GM18499 (cell line): ENCODE results near the gene CELF5.

Source experiments
- ATAC-seq: cut with Tn5 transposase; IDR thresholded peaks from one replicate; pipeline ENCODE4 v1.9.1; 2021; ENCODE audit warnings: moderate number of reproducible peaks; ENCODE audit not compliant: insufficient read depth, unreplicated experiment

The CELF5 gene

GRCh38 chr19:3236272-3236671 lies 11.8 kb downstream of the CELF5 start:
- no peak for ATAC-seq

GRCh38 chr19:3238066-3238561 lies 13.7 kb downstream of the CELF5 start:
- ATAC-seq, result no peak

DNA sequence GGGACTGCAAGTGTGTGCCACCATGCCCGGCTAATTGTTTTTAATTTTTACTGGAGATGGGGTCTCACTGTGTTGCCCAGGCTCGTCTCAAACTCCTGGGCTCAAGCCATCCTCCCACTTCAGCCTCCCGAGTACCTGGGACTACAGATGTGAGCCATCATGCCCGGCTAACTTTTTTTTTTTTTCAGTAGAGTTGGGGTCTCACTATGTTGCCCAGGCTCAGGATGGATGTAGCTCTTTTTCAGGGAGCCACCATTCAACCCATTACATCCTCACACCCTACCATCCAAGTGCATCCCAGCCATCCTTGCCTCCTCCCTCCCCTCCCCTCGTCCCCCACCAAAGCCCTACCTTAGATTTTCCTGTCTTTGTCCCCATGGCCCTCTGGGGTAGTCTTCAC lies 14.9 kb downstream of the CELF5 start:
- ATAC-seq, result no peak

DNA sequence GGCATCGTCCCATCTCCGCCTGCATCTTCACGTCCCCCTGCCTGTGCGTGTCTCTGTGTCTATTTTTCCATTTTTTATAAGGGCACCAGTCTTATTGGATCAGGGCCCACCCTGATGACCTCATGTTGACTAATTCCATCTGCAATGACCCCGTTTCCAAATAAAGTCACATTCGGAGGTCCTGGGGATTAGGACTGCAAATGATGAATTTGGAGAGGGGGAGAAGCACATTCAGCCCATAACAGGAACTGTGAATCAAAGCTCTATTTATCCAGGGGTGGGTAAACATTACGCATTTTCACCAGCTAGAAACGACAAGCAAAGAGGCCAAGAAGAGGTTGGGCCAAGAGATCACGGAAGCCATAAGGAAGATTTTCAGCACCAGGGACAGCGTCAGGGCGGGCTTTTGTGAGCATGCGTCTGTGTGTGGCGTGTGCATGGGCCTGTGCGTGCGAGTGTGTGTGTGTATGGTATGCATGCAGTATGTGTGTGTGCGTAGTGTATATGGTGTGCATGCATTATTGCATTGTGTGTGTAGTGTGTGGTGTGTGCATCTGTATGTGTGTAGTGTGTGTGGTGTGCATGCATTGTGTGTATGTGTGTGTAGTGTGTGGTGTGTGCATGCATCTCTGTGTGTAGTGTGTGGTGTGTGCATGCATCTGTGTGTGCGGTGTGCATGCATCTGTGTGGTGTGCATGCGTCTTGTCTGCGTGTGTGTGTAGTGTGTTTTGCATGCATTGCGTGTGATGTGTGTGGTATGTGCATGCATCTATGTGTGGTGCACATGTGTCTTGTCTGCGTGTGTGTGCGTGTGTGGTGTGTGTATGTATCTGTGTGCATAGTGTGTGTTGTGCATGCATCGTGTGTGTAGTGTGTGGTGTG lies 19.6 kb downstream of the CELF5 start:
- ATAC-seq, result no peak

DNA sequence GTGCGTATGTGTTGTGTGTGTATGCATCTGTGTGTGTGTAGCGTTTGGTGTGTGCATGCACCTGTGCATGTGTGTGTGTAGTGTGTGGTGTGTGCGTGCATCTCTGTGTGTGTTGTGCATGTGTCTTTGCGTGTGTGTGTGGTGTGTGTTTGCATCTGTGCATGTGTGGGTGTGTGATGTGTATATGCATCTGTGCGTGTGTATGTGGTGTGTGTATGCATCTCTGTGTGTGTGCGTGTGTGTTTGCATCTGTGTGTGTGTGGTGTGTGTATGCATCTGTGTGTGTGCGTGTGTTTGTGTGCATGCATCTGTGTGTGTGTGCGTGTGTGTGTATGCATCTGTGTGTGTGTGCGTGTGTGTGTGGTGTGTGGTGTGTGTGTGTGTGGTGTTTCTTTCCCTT lies 20.6 kb downstream of the CELF5 start:
- ATAC-seq, result no peak

DNA sequence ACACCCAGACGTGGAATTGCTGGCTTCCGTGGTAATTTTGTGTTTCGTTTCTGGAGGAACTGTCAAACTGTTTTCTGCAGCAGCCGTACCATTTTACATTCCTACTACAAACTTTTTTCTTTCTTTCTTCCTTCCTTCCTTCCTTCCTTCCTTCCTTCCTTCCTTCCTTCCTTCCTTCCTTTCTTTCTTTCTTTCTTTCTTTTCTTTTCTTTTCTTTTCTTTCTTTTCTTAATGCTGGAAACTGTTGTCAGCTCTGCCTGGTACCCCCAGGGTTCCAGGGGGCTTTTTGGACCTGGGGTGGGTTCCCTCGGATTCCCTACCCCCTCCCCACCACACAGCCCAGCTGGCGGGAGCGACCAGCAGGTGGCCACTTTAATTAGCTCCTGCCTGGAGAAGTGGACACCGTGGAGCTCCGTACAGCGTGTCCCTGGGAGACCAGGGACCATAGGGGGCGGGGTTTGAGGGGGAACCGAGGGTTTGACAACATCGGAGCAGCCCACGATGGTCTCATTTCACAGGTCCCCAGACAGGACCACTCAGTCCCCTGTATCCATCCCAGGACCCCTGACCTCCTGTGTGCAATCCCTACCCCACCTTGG lies 24.4 kb downstream of the CELF5 start:
- no peak for ATAC-seq

DNA sequence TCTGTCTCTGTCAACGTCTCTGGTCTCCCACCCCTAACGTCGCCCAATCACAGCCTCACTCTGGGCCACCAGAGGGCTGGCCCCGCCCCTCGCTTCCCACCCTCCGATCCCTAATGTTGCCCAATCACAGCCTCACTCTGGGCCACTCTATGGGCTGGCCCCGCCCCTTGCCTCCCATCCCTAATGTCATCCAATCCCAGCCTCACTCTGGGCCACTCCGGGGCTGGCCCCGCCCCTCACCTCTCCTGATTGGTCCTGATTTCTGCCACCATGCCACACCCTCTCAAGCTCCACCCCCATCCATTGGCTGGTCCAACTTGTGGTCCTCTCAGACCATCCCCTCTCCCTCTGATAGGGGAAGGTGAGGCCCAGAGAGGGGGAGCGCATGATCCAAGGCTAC lies 24.9 kb downstream of the CELF5 start:
- ATAC-seq, result no peak

GRCh38 chr19:3250675-3251074 lies 26.2 kb downstream of the CELF5 start:
- ATAC-seq, result no peak

GRCh38 chr19:3251229-3251628 lies 26.8 kb downstream of the CELF5 start:
- no peak for ATAC-seq

DNA sequence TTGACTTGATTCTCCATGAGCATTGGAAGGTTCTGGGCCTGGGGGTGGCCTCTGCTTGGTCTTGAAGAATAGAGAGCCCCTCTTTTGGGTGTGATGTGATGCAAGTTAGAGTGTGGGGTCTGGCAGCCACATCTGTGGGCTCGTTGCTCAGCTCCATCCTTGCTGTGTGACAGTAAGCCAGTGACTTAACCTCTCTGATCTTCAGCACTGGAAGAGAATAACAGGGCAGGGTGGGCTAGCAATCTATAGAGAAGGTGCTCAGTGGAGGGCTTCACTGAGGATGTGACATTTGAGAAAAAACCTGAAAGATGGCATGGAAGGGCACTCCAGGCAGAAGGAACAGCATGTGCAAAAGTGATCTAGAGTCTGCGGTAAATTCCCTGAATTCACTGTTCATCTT lies 28.2 kb downstream of the CELF5 start:
- no peak for ATAC-seq

DNA sequence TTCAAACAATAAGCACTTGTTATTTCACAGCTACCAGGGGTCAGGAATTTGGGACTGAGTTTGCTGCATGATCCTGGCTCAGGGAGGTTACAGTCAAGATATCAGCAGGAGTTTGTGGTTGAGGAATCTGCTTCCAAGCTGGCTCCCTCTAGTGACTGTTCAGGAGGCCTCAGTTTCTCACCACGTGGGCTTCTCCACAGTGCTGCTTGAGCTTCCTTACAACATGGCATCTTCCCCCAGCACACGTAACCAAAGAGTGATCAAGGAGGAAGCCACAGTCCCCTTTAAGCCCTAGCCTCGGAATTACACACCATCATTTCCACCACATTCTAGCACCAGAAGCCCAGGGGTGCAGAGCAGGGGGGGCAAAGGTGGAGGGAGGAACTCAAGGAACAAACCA lies 28.8 kb downstream of the CELF5 start:
- no peak for ATAC-seq

GRCh38 chr19:3254520-3254919 lies 30.1 kb downstream of the CELF5 start:
- ATAC-seq, result no peak

DNA sequence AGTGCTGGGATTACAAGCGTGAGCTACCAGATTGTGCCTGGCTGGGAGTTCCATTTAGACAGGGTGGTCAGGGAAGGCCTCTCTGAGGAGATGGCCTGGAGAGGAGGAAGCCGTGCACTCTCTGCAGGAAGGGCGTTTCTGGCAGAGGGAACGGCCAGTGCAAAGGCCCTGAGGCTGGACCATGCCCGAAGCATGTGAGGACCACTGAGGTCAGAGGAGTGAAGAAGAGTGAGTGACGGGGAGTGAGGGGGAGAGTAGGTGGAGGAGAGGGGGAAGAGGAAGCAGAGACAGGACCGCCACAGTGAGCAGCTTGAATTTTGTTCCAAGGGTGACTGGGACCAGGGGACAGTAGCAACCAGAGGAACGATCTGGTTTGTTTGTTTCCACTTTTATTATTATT lies 32.6 kb downstream of the CELF5 start:
- ATAC-seq, result no peak

DNA sequence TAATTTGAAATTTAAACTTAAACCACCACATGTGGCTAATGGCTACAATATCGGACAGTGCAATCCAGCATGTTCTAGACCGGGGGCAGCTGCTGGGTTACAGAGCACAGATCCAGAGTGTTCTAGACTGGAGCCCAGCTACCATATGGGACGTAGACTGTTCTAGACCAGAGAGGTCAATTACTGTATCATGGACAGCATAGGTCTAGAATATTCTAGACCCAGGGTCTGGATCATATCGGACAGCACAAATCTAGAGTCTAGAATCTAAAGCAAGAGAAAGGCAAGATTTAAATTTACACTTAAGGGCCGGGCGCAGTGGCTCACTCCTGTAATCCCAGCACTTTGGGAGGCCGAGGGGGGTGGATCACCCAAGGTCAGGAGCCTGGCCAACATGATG lies 37.9 kb downstream of the CELF5 start:
- no peak for ATAC-seq

DNA sequence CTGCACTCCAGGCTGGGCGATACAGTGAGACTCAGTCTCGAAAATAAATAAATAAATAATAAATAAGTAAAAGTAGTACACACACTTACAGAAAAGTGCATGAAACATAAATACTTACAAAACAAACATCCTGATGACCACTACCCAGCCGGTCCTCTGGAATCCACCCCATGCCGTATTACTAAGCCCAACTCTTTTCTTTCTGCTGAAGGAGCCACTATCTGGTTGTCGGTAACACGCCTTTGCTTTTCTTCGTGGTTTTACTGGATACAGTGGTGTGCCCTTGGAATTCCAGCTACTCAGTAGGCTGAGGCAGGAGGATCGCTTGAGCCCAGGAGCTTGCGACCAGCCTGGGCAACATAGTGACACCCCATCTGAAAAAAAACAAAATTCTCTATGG lies 39.4 kb downstream of the CELF5 start:
- ATAC-seq, result no peak

DNA sequence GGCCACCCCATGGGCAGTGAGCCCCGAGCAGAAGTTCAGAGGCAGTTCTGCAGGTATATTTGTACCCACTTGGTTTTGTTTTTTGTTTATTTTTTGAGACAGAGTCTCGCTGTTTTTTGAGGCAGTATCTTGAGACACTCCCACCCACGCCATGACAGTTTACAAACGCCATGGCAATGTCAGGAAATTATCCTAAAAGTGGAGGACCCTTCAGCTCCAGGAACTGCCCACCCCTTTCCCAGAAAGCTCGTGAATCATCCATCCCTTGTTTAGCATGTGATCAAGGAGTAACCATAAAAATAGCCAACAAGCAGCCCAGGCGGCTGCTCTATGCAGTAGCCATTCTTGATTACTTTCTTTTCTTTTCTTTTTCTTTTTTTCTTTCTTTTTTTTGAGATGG lies 41.0 kb downstream of the CELF5 start:
- ATAC-seq, result no peak

DNA sequence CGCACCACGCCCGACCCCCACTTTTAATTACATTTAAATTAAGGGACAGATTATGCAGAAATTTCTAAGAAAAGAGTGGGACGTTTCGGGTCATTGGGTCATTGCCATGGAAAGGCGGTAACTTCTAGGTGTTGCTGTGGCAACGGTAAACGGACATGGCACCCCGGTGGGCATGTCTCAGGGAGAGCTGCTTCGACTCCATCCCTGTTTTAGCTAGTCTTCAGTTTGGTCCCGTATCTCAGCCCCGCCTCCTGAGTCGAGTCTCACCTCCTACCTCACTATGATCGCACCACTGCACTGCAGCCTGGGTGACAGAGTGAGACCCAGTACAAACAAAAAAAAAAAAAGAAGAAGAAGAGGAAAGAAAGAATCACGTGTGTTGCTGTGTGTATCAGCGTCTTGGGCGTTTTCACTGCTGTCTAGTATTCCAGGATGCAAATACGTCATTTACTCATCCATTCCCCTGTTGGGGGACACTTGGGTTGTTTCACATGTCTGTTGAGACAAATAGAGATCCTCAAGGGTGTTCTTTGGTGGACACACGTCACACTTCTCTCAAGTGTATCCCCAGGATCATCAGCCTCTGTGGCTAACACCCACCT lies 41.7 kb downstream of the CELF5 start:
- ATAC-seq, result no peak

DNA sequence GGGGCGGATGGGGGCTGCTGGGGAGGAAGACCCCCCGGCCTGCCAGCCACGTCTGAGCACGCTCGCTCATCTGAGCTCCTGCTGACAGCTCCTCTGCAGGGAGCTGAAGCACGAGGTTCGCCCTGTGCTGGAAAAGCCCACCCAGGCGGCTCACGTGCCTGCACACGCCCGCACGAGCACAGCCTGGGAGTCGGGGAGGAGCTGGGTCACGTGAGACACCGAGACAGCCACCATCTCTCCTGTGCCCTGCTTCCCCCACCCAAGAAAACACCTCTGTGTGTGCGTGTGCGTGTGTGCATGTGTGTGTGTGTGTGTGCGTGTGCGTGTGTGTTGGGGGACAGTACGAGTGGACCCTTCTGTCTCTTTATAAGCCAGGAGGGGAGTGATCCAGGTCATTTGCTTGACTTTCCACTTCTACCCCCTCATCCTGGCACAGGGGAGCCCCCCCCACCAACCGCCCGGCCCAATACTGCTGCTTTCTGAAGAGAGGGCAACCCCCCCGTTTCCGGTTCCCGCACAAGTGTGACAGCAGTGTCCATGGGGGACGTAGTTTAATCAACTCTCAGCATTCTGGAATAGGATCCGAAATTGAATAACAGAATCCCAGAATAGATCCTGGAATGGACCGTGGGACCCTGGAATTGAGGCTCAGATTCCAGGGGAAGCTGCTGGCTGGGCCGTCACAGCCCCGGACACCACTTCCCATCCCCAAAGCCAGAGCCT lies 42.5 kb downstream of the CELF5 start:
- no peak for ATAC-seq

DNA sequence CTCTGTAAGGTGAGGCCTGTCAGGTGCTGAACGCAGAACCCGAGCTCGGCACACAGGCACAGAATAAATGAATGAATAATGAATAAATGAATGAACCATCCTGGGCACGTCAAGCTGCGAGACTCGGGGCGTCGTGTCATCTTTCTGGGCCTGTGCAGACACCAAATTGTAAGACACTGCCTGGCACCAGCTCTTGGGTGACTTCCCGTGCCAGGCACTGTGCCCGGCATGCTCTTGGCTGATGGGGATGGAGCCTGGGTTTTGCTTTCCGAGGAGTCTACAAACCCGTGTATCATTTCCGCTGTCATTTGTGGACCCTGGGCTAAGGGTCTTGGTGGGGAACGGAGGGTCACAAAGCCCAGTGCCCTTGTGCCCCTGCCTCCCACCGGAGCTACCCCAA lies 43.9 kb downstream of the CELF5 start:
- ATAC-seq, result no peak

DNA sequence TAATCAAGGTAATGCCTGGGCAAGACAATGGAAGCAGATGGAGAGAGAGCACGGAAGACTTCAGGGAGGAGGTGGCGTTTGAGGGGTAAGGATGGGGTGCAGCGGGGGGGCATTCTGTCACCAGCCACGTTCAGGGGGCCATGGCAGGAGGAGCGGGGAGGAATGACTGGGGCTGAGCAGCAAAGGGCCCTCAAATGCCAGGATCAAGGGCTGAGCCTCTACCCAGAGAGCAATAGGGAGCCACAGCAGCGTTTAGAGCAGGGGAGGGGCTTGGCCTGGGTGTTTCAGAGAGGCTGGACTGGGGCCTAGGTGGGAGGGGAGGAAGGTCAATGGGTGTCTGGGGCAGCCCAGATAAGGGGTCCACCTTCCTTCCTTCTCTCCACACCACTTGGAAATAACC lies 44.3 kb downstream of the CELF5 start:
- no peak for ATAC-seq
